Esophagus muscularis mucosa (tissue), 4 donors: ENCODE measurements around the gene KLRC1. TPM values are rescaled to one million over a fixed set of nuclear protein-coding genes. Genes with fewer than 3 reads are reported as not detected.
"Not testable (repeated sequence)": the region's sequence is repeated elsewhere in the genome, so short reads cannot be mapped to it uniquely, and the experiment has no call there.

ENCODE experiments used
- DNase-seq: peaks from one replicate; pipeline ENCODE4 v3.0.0-alpha.2; 2017; ENCODE audit errors: extremely low spot score
- H3K27ac ChIP-seq, 4 donors: fragments of 200-600 bp; sonication (generic); replicated peaks in 1 of 4; 1 replicate in 3 of 4; 2 replicates in 1 of 4; pipeline ENCODE4 v1.5.1; 2016 to 2019; ENCODE audit warnings: mild to moderate bottlenecking in 1 of 4
- H3K27me3 ChIP-seq, 4 donors: fragments of 200-600 bp; sonication (generic); one replicate each; pipeline versions ENCODE4 v1.5.1 to v1.6.0; 2016 to 2019
- H3K36me3 ChIP-seq, 4 donors: fragments of 200-600 bp; sonication (generic); one replicate each; pipeline ENCODE4 v1.5.1; 2016 to 2019
- H3K4me1 ChIP-seq, 4 donors: fragments of 200-600 bp; sonication (generic); one replicate each; pipeline ENCODE4 v1.5.1; 2016 to 2019
- H3K4me3 ChIP-seq, 4 donors: fragments of 200-600 bp; sonication (generic); 1 replicate in 2 of 4; 2 replicates in 2 of 4; pipeline ENCODE4 v1.5.1; 2016 to 2019; ENCODE audit warnings: mild to moderate bottlenecking in 4 of 4, moderate library complexity in 1 of 4
- H3K9me3 ChIP-seq, 4 donors: fragments of 200-600 bp; sonication (generic); 1 replicate in 3 of 4; 2 replicates in 1 of 4; pipeline ENCODE4 v1.5.1; 2016 to 2019
- CTCF ChIP-seq, 3 experiments: fragments of 200-600 bp in 2 of 3; fragments of 450-650 bp in 1 of 3; sonication (generic) in 2 of 3; IDR thresholded peaks; one replicate each; pipeline ENCODE4 v1.5.1; 2017 to 2019; ENCODE audit warnings: antibody characterized with exemption in 3 of 3, mild to moderate bottlenecking in 2 of 3, moderate library complexity in 1 of 3
- EP300 ChIP-seq: sonication (generic); formaldehyde crosslinking; IDR thresholded peaks from one replicate; pipeline ENCODE4 v1.6.1; 2017; ENCODE audit warnings: antibody characterized with exemption
- POLR2A ChIP-seq: fragments of 450-650 bp; IDR thresholded peaks from one replicate; pipeline ENCODE4 v1.6.1; 2017; ENCODE audit warnings: antibody characterized with exemption, moderate library complexity, mild to moderate bottlenecking, low read depth
- POLR2AphosphoS5 ChIP-seq, 2 donors: sonication (generic); formaldehyde crosslinking; IDR thresholded peaks; one replicate each; pipeline ENCODE4 v1.6.1; 2017; ENCODE audit warnings: antibody characterized with exemption in 2 of 2
- WGBS: methylation state at CpG from one replicate; pipeline ENCODE4 v1.1.5; 2018; 5-methylcytosine and 5-hydroxymethylcytosine counted together
- intact Hi-C: fragments of 100-400 bp; cut with DNase I; formaldehyde crosslinking; loops from one replicate; pipeline ENCODE4 v1.15.1; 2023
- total RNA-seq, 4 donors: library from RNA; depleted of rRNA; stranded (reverse); fragments of >200 nt; gene quantifications; one replicate each; pipeline versions ENCODE4 v1.1.0 to v1.2.1, GENCODE V29; 2016

KLRC1 gene
- total RNA-seq, 4 donors from 2014 or later: 0.50 to 2.1 TPM; not detected in 2

GRCh38 chr12:10454531-10454930 is 1.4 kb upstream of the KLRC1 start:
- Histone ChIP-seq H3K4me3 (no peak overlapping the region), H3K9me3 (peaks cover 0 to 24% (median 15%) of the 10 kb centered on the region in 4 donors), H3K27ac (no peak overlapping the region), H3K4me1 (no peaks in the 10 kb centered on the region), H3K27me3 (no peaks in the 10 kb centered on the region), H3K36me3 (no peaks in the 10 kb centered on the region)
- 42% methylated on average over 1 of the region's 1 CpG for WGBS
- DNase-seq: no peak
- TF ChIP-seq EP300 (no peak), POLR2A (no peak), CTCF (IDR thresholded peaks at IDR 0.05) (no peak), POLR2AphosphoS5 (IDR thresholded peaks at IDR 0.05) (no peak)
- intact Hi-C loops: no loop called here

GRCh38 chr12:10448236-10448635 is 4.9 kb downstream of the KLRC1 start:
- no peak for DNase-seq
- WGBS: 87% methylated on average over 4 of the region's 4 CpGs
- H3K9me3 ChIP-seq: no peaks in the 10 kb centered on the region
- H3K4me3 ChIP-seq: no peak overlapping the region
- intact Hi-C loops: no loop called here
- no peak for TF ChIP-seq POLR2A
- TF ChIP-seq EP300: no peak
- no peak for TF ChIP-seq CTCF (IDR thresholded peaks at IDR 0.05)
- TF ChIP-seq POLR2AphosphoS5 (IDR thresholded peaks at IDR 0.05): no peak
- H3K27ac ChIP-seq: no peak overlapping the region
- H3K4me1 ChIP-seq: no peaks in the 10 kb centered on the region
- no peaks in the 10 kb centered on the region for H3K36me3 ChIP-seq
- no peaks in the 10 kb centered on the region for H3K27me3 ChIP-seq

GRCh38 chr12:10446052-10446451 is 7.1 kb downstream of the KLRC1 start:
- H3K27ac ChIP-seq, DNase-seq, H3K9me3 ChIP-seq, intact Hi-C loops, H3K27me3 ChIP-seq, H3K4me3 ChIP-seq, H3K36me3 ChIP-seq, H3K4me1 ChIP-seq: not testable (repeated sequence)
- WGBS: 85% methylated on average over 5 of the region's 5 CpGs

GRCh38 chr12:10441144-10441543 is 12.0 kb downstream of the KLRC1 start:
- H3K9me3 ChIP-seq, H3K4me1 ChIP-seq, H3K27ac ChIP-seq, H3K4me3 ChIP-seq, DNase-seq, H3K27me3 ChIP-seq, intact Hi-C loops, H3K36me3 ChIP-seq: not testable (repeated sequence)
- 89% methylated on average over 8 of the region's 8 CpGs for WGBS

- H3K4me1 ChIP-seq, intact Hi-C loops, H3K27ac ChIP-seq, H3K36me3 ChIP-seq, H3K4me3 ChIP-seq, DNase-seq, H3K9me3 ChIP-seq, H3K27me3 ChIP-seq: not testable (repeated sequence)
- 84% methylated on average over 2 of the region's 2 CpGs for WGBS
Measured at GRCh38 chr12:10439608-10440274, 13.4 kb downstream of the KLRC1 start.

GRCh38 chr12:10437601-10438000 is 15.6 kb downstream of the KLRC1 start:
- H3K27me3 ChIP-seq, H3K36me3 ChIP-seq, intact Hi-C loops, H3K9me3 ChIP-seq, DNase-seq, H3K4me1 ChIP-seq, H3K27ac ChIP-seq, H3K4me3 ChIP-seq: not testable (repeated sequence)
- no CpG with 5 or more reads among the region's 2 CpGs for WGBS

- intact Hi-C loops, DNase-seq, H3K27me3 ChIP-seq, H3K9me3 ChIP-seq, H3K36me3 ChIP-seq, H3K4me3 ChIP-seq, H3K4me1 ChIP-seq, H3K27ac ChIP-seq: not testable (repeated sequence)
- 27% methylated on average over 3 of the region's 3 CpGs for WGBS
Measured at GRCh38 chr12:10435816-10436215, 17.4 kb downstream of the KLRC1 start, which contains the start of gene KLRC2. KLRC2 (minus strand) TSS chr12:10436010; CDS start chr12:10435986, 24 bp downstream.

GRCh38 chr12:10430623-10431022 is 22.6 kb downstream of the KLRC1 start:
- 88% methylated on average over 4 of the region's 4 CpGs for WGBS
- not testable (repeated sequence) for H3K36me3 ChIP-seq, H3K27ac ChIP-seq

GRCh38 chr12:10425938-10426337 is 27.2 kb downstream of the KLRC1 start:
- H3K4me3 ChIP-seq, H3K9me3 ChIP-seq, H3K4me1 ChIP-seq, H3K27ac ChIP-seq, H3K27me3 ChIP-seq, intact Hi-C loops, H3K36me3 ChIP-seq, DNase-seq: not testable (repeated sequence)
- 90% methylated on average over 7 of the region's 8 CpGs for WGBS

More at GRCh38 chr12:10430623-10431022, 22.6 kb downstream of the KLRC1 start:
- H3K4me3 ChIP-seq, H3K9me3 ChIP-seq, H3K4me1 ChIP-seq, intact Hi-C loops, DNase-seq, H3K27me3 ChIP-seq: not testable (repeated sequence)

- H3K4me1 ChIP-seq, intact Hi-C loops, H3K9me3 ChIP-seq, H3K4me3 ChIP-seq, H3K27me3 ChIP-seq, H3K27ac ChIP-seq, DNase-seq, H3K36me3 ChIP-seq: not testable (repeated sequence)
- WGBS: no CpG with 5 or more reads among the region's 1 CpG
Measured at GRCh38 chr12:10424260-10424899, 28.8 kb downstream of the KLRC1 start.
